HUES6 (cell line): ENCODE measurements around the gene NHSL1.

ENCODE experiments used
- H3K27ac ChIP-seq: 2 replicates; pipeline ENCODE4 v1.7.0; 2013; ENCODE audit warnings: low read depth, mild to moderate bottlenecking, low read length, inconsistent platforms
- H3K27me3 ChIP-seq: 2 replicates; pipeline ENCODE4 v1.6.1; 2013; ENCODE audit warnings: low read length; ENCODE audit not compliant: control insufficient read depth, insufficient read depth
- H3K36me3 ChIP-seq: 2 replicates; pipeline ENCODE4 v1.6.1; 2013; ENCODE audit warnings: low read length; ENCODE audit not compliant: control insufficient read depth, insufficient read depth
- H3K4me1 ChIP-seq: 2 replicates; pipeline ENCODE4 v1.6.1; 2013; ENCODE audit warnings: low read length; ENCODE audit not compliant: control insufficient read depth, insufficient read depth
- H3K4me3 ChIP-seq: 2 replicates; pipeline ENCODE4 v1.5.1; 2013; ENCODE audit warnings: low read depth, low read length
- H3K9ac ChIP-seq: one replicate; pipeline ENCODE4 v1.6.1; 2013; ENCODE audit warnings: mild to moderate bottlenecking, low read length
- H3K9me3 ChIP-seq: 2 replicates; pipeline ENCODE4 v1.6.1; 2013; ENCODE audit warnings: low read depth, low read length; ENCODE audit not compliant: control insufficient read depth, insufficient read depth

Gene NHSL1

DNA sequence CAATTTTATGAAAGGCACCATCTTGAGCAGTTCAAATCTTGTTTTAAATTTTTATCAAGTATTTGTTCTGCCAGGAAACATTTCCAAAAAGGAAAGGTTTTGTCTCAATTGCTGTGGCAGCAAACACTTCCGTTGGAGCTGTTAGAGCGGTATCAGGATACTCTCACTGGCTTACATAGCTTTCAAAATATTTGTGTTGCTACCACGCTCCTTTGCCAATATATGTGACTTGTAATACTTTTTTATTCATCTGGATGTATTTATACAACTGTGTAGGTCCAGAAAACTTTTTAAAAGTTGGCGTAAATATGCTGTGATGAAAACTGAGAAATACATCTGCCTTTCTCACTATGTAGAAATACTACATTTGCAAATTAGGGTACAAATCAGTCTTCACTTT, 37.8 kb upstream of the NHSL1 start:
- no peaks in the 10 kb centered on the region for H3K36me3 ChIP-seq
- H3K9ac ChIP-seq: no peak overlapping the region
- H3K27ac ChIP-seq: no peak overlapping the region
- H3K4me3 ChIP-seq: no peak overlapping the region
- peaks cover 45% of the 10 kb centered on the region for H3K4me1 ChIP-seq
- no peaks in the 10 kb centered on the region for H3K9me3 ChIP-seq
- no peaks in the 10 kb centered on the region for H3K27me3 ChIP-seq

DNA sequence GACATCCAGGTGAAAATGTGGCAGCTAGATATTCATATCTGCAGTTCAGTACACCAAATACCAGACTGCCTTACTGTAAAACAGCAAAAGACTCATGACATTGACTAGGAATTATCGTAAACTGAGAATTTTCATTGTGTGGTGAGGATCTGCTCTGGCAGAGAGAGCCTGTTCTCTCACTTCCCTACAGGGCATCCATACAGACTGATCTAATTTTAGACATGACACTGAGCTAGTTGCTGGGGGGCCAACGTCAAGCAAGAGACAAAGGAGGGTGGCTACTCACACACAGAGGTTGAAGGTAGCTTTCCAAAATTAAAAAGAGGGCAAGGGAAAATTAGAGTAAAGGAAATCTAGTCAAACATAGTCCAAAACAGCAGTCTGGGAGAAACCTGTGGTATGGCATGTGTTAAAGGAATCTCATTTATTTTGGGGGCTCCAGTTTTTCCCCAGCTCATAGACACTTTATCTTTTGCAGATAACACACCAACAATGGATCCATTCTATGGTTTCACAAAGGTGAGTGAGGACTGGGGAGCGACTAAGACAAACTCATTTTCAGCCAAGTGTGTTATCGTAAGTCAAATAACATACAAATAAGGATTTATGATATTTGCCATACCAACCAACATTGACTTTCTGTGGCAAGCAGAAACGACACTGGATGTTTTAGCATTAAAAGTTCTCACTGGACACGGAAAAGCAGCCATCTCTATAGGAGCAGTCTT, 36.6 kb upstream of the NHSL1 start:
- Histone ChIP-seq H3K9ac (no peak overlapping the region), H3K4me3 (no peak overlapping the region), H3K36me3 (no peaks in the 10 kb centered on the region), H3K9me3 (no peaks in the 10 kb centered on the region), H3K27ac (no peak overlapping the region), H3K27me3 (no peaks in the 10 kb centered on the region), H3K4me1 (peaks cover 34% of the 10 kb centered on the region)

- H3K9me3 ChIP-seq: 0 out of 2 replicates have a peak, but pooled peaks cover 6% of the 10 kb centered on the region
- no peak overlapping the region for H3K27ac ChIP-seq
- no peaks in the 10 kb centered on the region for H3K36me3 ChIP-seq
- peaks cover 20% of the 10 kb centered on the region for H3K4me1 ChIP-seq
- H3K27me3 ChIP-seq: no peaks in the 10 kb centered on the region
- H3K9ac ChIP-seq: no peak overlapping the region
- H3K4me3 ChIP-seq: no peak overlapping the region
Measured at GRCh38 chr6:138533667-138534066, 34.4 kb upstream of the NHSL1 start.

DNA sequence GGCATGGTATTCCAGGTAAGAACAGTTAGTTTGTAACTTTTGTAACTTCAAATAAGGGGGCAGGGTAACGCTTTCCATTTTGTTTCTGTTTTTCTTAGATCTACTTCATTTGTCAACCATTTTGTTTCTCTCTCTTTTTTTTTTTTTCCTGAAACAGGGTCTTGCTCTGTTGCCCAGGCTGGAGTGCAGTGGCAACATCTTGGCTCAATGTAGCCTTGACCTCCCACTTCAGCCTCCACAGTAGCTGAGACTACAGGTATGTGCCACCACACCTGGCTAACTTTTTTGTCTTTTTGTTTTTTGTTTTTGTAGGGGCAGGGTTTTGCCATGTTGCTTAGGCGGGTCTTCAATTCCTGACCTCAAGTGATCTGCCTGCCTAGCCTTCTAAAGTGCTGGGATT, 32.1 kb upstream of the NHSL1 start:
- Histone ChIP-seq H3K36me3 (no peaks in the 10 kb centered on the region), H3K9me3 (0 out of 2 replicates have a peak, but pooled peaks cover 6% of the 10 kb centered on the region), H3K27ac (no peak overlapping the region), H3K27me3 (no peaks in the 10 kb centered on the region), H3K9ac (no peak overlapping the region), H3K4me1 (peaks cover 29% of the 10 kb centered on the region), H3K4me3 (no peak overlapping the region)

GRCh38 chr6:138529478-138529877, 30.2 kb upstream of the NHSL1 start:
- H3K4me1 ChIP-seq: peaks cover 29% of the 10 kb centered on the region
- H3K27ac ChIP-seq: no peak overlapping the region
- H3K9me3 ChIP-seq: 0 out of 2 replicates have a peak, but pooled peaks cover 6% of the 10 kb centered on the region
- H3K36me3 ChIP-seq: no peaks in the 10 kb centered on the region
- no peaks in the 10 kb centered on the region for H3K27me3 ChIP-seq
- no peak overlapping the region for H3K9ac ChIP-seq
- no peak overlapping the region for H3K4me3 ChIP-seq

- H3K9me3 ChIP-seq: 0 out of 2 replicates have a peak, but pooled peaks cover 6% of the 10 kb centered on the region
- no peak overlapping the region for H3K27ac ChIP-seq
Measured at GRCh38 chr6:138528956-138529355, 29.7 kb upstream of the NHSL1 start.

DNA sequence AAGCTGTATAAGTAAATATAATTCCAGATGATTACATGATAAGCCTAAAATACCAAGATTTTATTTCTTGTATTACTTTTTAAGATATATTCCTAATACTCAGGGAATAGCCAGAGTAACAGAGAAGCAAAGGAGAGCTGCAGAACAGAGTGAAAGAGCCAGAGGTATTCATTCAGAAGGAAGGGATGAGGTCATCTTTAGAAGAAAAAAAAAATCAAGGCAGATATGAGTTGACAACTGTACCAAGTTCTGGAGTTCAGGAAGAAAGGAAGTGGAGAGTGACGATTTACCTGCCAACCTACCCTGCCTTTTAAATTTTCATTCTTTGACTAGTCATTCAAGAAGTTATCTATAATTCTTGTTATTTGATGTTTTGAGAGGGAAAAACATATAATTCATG, 28.8 kb upstream of the NHSL1 start:
- H3K36me3 ChIP-seq: no peaks in the 10 kb centered on the region
- no peak overlapping the region for H3K27ac ChIP-seq
- 0 out of 2 replicates have a peak, but pooled peaks cover 6% of the 10 kb centered on the region for H3K9me3 ChIP-seq
- no peak overlapping the region for H3K9ac ChIP-seq
- H3K4me1 ChIP-seq: peaks cover 34% of the 10 kb centered on the region
- no peak overlapping the region for H3K4me3 ChIP-seq
- no peaks in the 10 kb centered on the region for H3K27me3 ChIP-seq

More at GRCh38 chr6:138528956-138529355, 29.7 kb upstream of the NHSL1 start:
- Histone ChIP-seq H3K36me3 (no peaks in the 10 kb centered on the region), H3K9ac (no peak overlapping the region), H3K27me3 (no peaks in the 10 kb centered on the region), H3K4me1 (peaks cover 33% of the 10 kb centered on the region), H3K4me3 (no peak overlapping the region)

DNA sequence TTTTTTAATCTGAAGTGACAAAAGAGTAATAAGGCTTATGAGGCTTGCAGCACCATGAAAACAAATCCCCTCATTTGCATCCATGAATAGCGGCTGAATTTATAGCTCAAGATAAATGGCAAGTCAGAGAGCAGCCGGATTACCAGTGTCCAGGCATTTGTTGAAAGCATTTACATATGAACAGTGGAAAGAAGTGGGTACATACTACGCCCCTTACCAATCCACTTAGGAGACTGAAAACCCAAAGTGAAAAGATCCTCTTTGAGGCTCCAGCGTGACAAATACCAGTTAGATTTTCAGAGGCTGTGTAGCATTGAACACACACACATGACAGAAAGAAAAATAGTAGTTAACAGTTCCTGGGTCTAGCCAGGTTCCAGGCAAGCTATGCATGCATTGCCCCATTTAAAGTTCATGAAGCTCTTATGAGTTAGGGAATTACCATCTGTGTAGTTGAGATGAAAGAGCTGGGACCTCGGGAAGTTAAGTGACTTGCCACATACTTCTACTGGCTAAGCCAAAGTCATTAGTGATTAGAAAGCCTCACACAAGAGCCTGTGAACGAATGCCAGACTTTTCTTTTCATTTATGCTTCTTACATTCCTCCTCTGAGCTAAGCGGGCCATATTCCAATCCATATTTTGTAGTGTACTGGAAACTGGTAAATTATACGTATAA, 28.3 kb upstream of the NHSL1 start:
- H3K9me3 ChIP-seq: 0 out of 2 replicates have a peak, but pooled peaks cover 6% of the 10 kb centered on the region
- no peak overlapping the region for H3K9ac ChIP-seq
- H3K36me3 ChIP-seq: no peaks in the 10 kb centered on the region
- peaks cover 36% of the 10 kb centered on the region for H3K4me1 ChIP-seq
- no peaks in the 10 kb centered on the region for H3K27me3 ChIP-seq
- no peak overlapping the region for H3K4me3 ChIP-seq
- no peak overlapping the region for H3K27ac ChIP-seq

- H3K36me3 ChIP-seq: no peaks in the 10 kb centered on the region
- H3K27ac ChIP-seq: no peak overlapping the region
- no peak overlapping the region for H3K4me3 ChIP-seq
- no peak overlapping the region for H3K9ac ChIP-seq
- no peaks in the 10 kb centered on the region for H3K27me3 ChIP-seq
- H3K4me1 ChIP-seq: peaks cover 38% of the 10 kb centered on the region
- H3K9me3 ChIP-seq: 0 out of 2 replicates have a peak, but pooled peaks cover 6% of the 10 kb centered on the region
Measured at GRCh38 chr6:138526822-138527235, 27.5 kb upstream of the NHSL1 start.

- H3K27me3 ChIP-seq: no peaks in the 10 kb centered on the region
- H3K4me1 ChIP-seq: peaks cover 38% of the 10 kb centered on the region
- H3K9me3 ChIP-seq: 0 out of 2 replicates have a peak, but pooled peaks cover 2% of the 10 kb centered on the region
- no peak overlapping the region for H3K27ac ChIP-seq
- no peaks in the 10 kb centered on the region for H3K36me3 ChIP-seq
- H3K9ac ChIP-seq: no peak overlapping the region
- H3K4me3 ChIP-seq: no peak overlapping the region
Measured at GRCh38 chr6:138525355-138525754, 26.1 kb upstream of the NHSL1 start.

- peaks cover 36% of the 10 kb centered on the region for H3K4me1 ChIP-seq
- H3K4me3 ChIP-seq: no peak overlapping the region
- H3K27me3 ChIP-seq: no peaks in the 10 kb centered on the region
Measured at GRCh38 chr6:138524526-138524925, 25.2 kb upstream of the NHSL1 start.

More at GRCh38 chr6:138524526-138524925, 25.2 kb upstream of the NHSL1 start:
- Histone ChIP-seq H3K36me3 (no peaks in the 10 kb centered on the region), H3K9me3 (no peaks in the 10 kb centered on the region), H3K27ac (no peak overlapping the region), H3K9ac (no peak overlapping the region)
